PC-3 (cell line): ENCODE data around the gene NFKBIA. TPM values are rescaled to one million over a fixed set of nuclear protein-coding genes. Genes with fewer than 3 reads are reported as not detected.

Experiments
- ATAC-seq: fragments of 200-7000 bp; cut with Tn5 transposase; 2 replicates; pipeline ENCODE4 v1.9.1; 2020; ENCODE audit warnings: mild to moderate bottlenecking, moderate library complexity
- BruUV-seq: library from RNA; stranded (reverse); fragments of 400-500 nt; replicated peaks from 2 replicates; lab custom pipeline; 2021; lab: Mats Ljungman, UMichigan
- CTCF ChIA-PET: fragments of 300-600 bp; sonication (Branson Sonifier 250); formaldehyde crosslinking; loops from one replicate; lab custom pipeline; 2022; ENCODE audit warnings: antibody characterized with exemption; lab: Charles Lee
- POLR2A ChIA-PET: fragments of 300-600 bp; sonication (Branson Sonifier 250); formaldehyde crosslinking; loops from one replicate; lab custom pipeline; 2022; ENCODE audit warnings: antibody characterized with exemption; ENCODE audit not compliant: unreplicated experiment; lab: Charles Lee
- DNase-seq: peaks from one replicate; pipeline ENCODE4 v3.0.0-alpha.2; 2015
- H2AFZ ChIP-seq: fragments of 300-600 bp; sonication (generic); 2 replicates; pipeline ENCODE4 v1.6.0; 2016; ENCODE audit warnings: antibody characterized with exemption, low read length
- H3F3A ChIP-seq: fragments of 300-600 bp; sonication (generic); one replicate; pipeline ENCODE4 v1.6.0; 2017; ENCODE audit warnings: antibody characterized with exemption, low read length, control low read depth, mild to moderate bottlenecking; ENCODE audit not compliant: unreplicated experiment
- H3K27ac ChIP-seq: fragments of 300-600 bp; sonication (generic); 2 replicates; pipeline ENCODE4 v1.5.1; 2016; ENCODE audit warnings: mild to moderate bottlenecking, low read length
- H3K27me3 ChIP-seq: fragments of 300-600 bp; sonication (generic); 2 replicates; pipeline ENCODE4 v1.6.1; 2016; ENCODE audit warnings: low read length, mixed read lengths
- H3K36me3 ChIP-seq: fragments of 300-600 bp; sonication (generic); 2 replicates; pipeline ENCODE4 v1.6.1; 2016; ENCODE audit warnings: low read depth, mixed run types, low read length, mixed read lengths
- H3K4me1 ChIP-seq: fragments of 300-600 bp; sonication (generic); 2 replicates; pipeline ENCODE4 v1.5.1; 2016; ENCODE audit warnings: low read length; ENCODE audit not compliant: insufficient read depth
- H3K4me2 ChIP-seq: fragments of 300-600 bp; sonication (generic); 2 replicates; pipeline ENCODE4 v1.6.0; 2016; ENCODE audit warnings: low read length
- H3K4me3 ChIP-seq: fragments of 300-600 bp; sonication (generic); 2 replicates; pipeline ENCODE4 v1.5.1; 2016; ENCODE audit warnings: mild to moderate bottlenecking, low read length, mixed read lengths
- H3K79me2 ChIP-seq: fragments of 300-600 bp; sonication (generic); 2 replicates; pipeline ENCODE4 v1.6.1; 2017; ENCODE audit warnings: low read length, mixed read lengths
- H3K9ac ChIP-seq: fragments of 300-600 bp; sonication (generic); 2 replicates; pipeline ENCODE4 v1.6.0; 2016; ENCODE audit warnings: mild to moderate bottlenecking, low read length
- H3K9me2 ChIP-seq: fragments of 300-600 bp; sonication (generic); replicated peaks from 2 replicates; pipeline ENCODE4 v1.6.1; 2016; ENCODE audit warnings: mixed run types, low read length, mixed read lengths
- H3K9me3 ChIP-seq: fragments of 300-600 bp; sonication (generic); 2 replicates; pipeline ENCODE4 v1.6.1; 2016; ENCODE audit warnings: low read length, mixed read lengths
- H4K20me1 ChIP-seq: fragments of 300-600 bp; sonication (generic); 2 replicates; pipeline ENCODE4 v1.6.1; 2016; ENCODE audit warnings: low read length, mixed read lengths
- CTCF ChIP-seq: fragments of 300-600 bp; sonication (generic); conservative IDR thresholded peaks from 2 replicates; pipeline ENCODE4 v1.5.1; 2017; ENCODE audit warnings: antibody characterized with exemption, low read depth, mild to moderate bottlenecking, low read length
- EZH2 ChIP-seq: fragments of 300-600 bp; sonication (generic); IDR thresholded peaks from one replicate; pipeline ENCODE4 v1.6.1; 2017; ENCODE audit warnings: antibody characterized with exemption, mild to moderate bottlenecking, low read length; ENCODE audit not compliant: unreplicated experiment
- EZH2phosphoT487 ChIP-seq: fragments of 300-600 bp; sonication (generic); IDR thresholded peaks from 2 replicates; pipeline ENCODE4 v1.6.1; 2018; ENCODE audit warnings: mild to moderate bottlenecking, antibody characterized with exemption, low read length, borderline replicate concordance
- intact Hi-C: fragments of 100-400 bp; cut with micrococcal nuclease; formaldehyde crosslinking; loops from 2 replicates; pipeline ENCODE4 v1.9.0; 2023
- total RNA-seq: library from RNA; depleted of rRNA; stranded (reverse); fragments of >200 nt; gene quantifications from 2 replicates; pipeline ENCODE4 v1.2.3, GENCODE V29; 2014

Gene NFKBIA
- total RNA-seq, 1 experiment from 2014 or later, result 226 TPM

- peaks cover 20% of the 10 kb centered on the region for H3K4me1 ChIP-seq
- CTCF ChIA-PET, result interaction anchor here (0.5 kb wide), 1 partner anchor 83 kb away, joined by 8 read pairs; no protein-coding TSS in a partner anchor
These were observed 51.0 kb downstream of the NFKBIA start for GRCh38 chr14:35353409-35354172.

GRCh38 chr14:35352274-35353233 is 52.0 kb downstream of the NFKBIA start:
- no peak overlapping the region for H2AFZ ChIP-seq

More at GRCh38 chr14:35353409-35354172, 51.0 kb downstream of the NFKBIA start:
- H3K9me2 ChIP-seq, result no peaks in the 10 kb centered on the region
- no peak for TF ChIP-seq CTCF
- no peak for TF ChIP-seq EZH2
- no peak for TF ChIP-seq EZH2phosphoT487
- no peaks in the 10 kb centered on the region for H3K79me2 ChIP-seq
- peak; percentile 80 for ATAC-seq
- peak; percentile 88 for DNase-seq
- no peaks in the 10 kb centered on the region for H3K36me3 ChIP-seq
- no peak overlapping the region for H3K4me3 ChIP-seq
- no peak overlapping the region for H2AFZ ChIP-seq
- H4K20me1 ChIP-seq, result no peaks in the 10 kb centered on the region
- H3F3A ChIP-seq, result no peaks in the 10 kb centered on the region
- no peak overlapping the region for H3K9ac ChIP-seq
- no peaks in the 10 kb centered on the region for H3K9me3 ChIP-seq
- BruUV-seq, result no TSS peak
- no peak overlapping the region for H3K27ac ChIP-seq
- peak overlapping the region; percentile 21; the same call in 1 of the 2 replicates for H3K4me2 ChIP-seq
- intact Hi-C loops, result no loop called here
- POLR2A ChIA-PET, result no interaction called here
- no peaks in the 10 kb centered on the region for H3K27me3 ChIP-seq

More at GRCh38 chr14:35352274-35353233, 52.0 kb downstream of the NFKBIA start:
- intact Hi-C loops, result no loop called here
- POLR2A ChIA-PET, result no interaction called here
- no peaks in the 10 kb centered on the region for H3K9me2 ChIP-seq
- H3K27me3 ChIP-seq, result no peaks in the 10 kb centered on the region
- no peak overlapping the region for H3K9ac ChIP-seq
- ATAC-seq (no peak), DNase-seq (no peak)
- peaks cover 20% of the 10 kb centered on the region for H3K4me1 ChIP-seq
- no peaks in the 10 kb centered on the region for H3F3A ChIP-seq
- H3K4me2 ChIP-seq, result no peak overlapping the region
- CTCF ChIA-PET, result no interaction called here
- no peaks in the 10 kb centered on the region for H4K20me1 ChIP-seq
- no peak overlapping the region for H3K4me3 ChIP-seq
- H3K36me3 ChIP-seq, result no peaks in the 10 kb centered on the region
- no peaks in the 10 kb centered on the region for H3K79me2 ChIP-seq
- no TSS peak for BruUV-seq
- no peak overlapping the region for H3K27ac ChIP-seq
- H3K9me3 ChIP-seq, result no peaks in the 10 kb centered on the region
- TF ChIP-seq CTCF (no peak), EZH2 (no peak), EZH2phosphoT487 (no peak)
